Measurements from ENCODE around the gene LPIN1.
"Not testable (repeated sequence)": the region's sequence is repeated elsewhere in the genome, so short reads cannot be mapped to it uniquely, and the experiment has no call there.

Gene LPIN1

GRCh38 chr2:11829324-11829946 lies 83.0 kb downstream of the LPIN1 start:
- peak in 51 of 56 donors; percentile 15 to 79 (median 49) for DNase-seq

- peak in 54 of 56 donors; percentile 24 to 84 (median 58) for DNase-seq
These were observed 83.7 kb downstream of the LPIN1 start for GRCh38 chr2:11829947-11830707.

- DNase-seq = no peak
These were observed 84.4 kb downstream of the LPIN1 start for GRCh38 chr2:11830708-11831301.

GRCh38 chr2:11831415-11831814 lies 85.0 kb downstream of the LPIN1 start:
- no peak for DNase-seq

- no peak for DNase-seq
These were observed 86.1 kb downstream of the LPIN1 start for GRCh38 chr2:11832531-11832930.

GRCh38 chr2:11833601-11834000 lies 87.2 kb downstream of the LPIN1 start:
- DNase-seq = no peak

- DNase-seq = no peak
These were observed 89.0 kb downstream of the LPIN1 start for GRCh38 chr2:11835403-11835802.

GRCh38 chr2:11836647-11837219 lies 90.3 kb downstream of the LPIN1 start:
- DNase-seq = no peak

- no peak for DNase-seq
These were observed 91.7 kb downstream of the LPIN1 start for GRCh38 chr2:11837875-11838734.

GRCh38 chr2:11839916-11840315 lies 93.5 kb downstream of the LPIN1 start:
- DNase-seq = no peak

- peak in 11 of 56 donors; percentile 5 to 61 (median 18) for DNase-seq
These were observed 95.9 kb downstream of the LPIN1 start for GRCh38 chr2:11842336-11842735.

- not testable (repeated sequence) for DNase-seq
These were observed 98.4 kb downstream of the LPIN1 start for GRCh38 chr2:11844798-11845197.

GRCh38 chr2:11847935-11848334 lies 101.5 kb downstream of the LPIN1 start:
- DNase-seq = not testable (repeated sequence)

GRCh38 chr2:11850082-11850481 lies 103.7 kb downstream of the LPIN1 start:
- peak in 54 of 56 donors; percentile 19 to 92 (median 76) for DNase-seq

GRCh38 chr2:11852526-11853196 lies 106.2 kb downstream of the LPIN1 start:
- no peak for DNase-seq

GRCh38 chr2:11853197-11853588 lies 106.8 kb downstream of the LPIN1 start:
- DNase-seq = no peak

GRCh38 chr2:11855064-11855760 lies 108.8 kb downstream of the LPIN1 start:
- DNase-seq = no peak

- DNase-seq = no peak
These were observed 109.7 kb downstream of the LPIN1 start for GRCh38 chr2:11856095-11856494.

- no peak for DNase-seq
These were observed 112.5 kb downstream of the LPIN1 start for GRCh38 chr2:11858883-11859282.

GRCh38 chr2:11859975-11860374 lies 113.5 kb downstream of the LPIN1 start:
- not testable (repeated sequence) for DNase-seq
